Gastroesophageal sphincter (tissue), 4 donors: ENCODE measurements around the gene ABCC9. TPM values are rescaled to one million over a fixed set of nuclear protein-coding genes. Genes with fewer than 3 reads are reported as not detected.
"Not testable (repeated sequence)": the region's sequence is repeated elsewhere in the genome, so short reads cannot be mapped to it uniquely, and the experiment has no call there.

Experiments
- ATAC-seq: fragments of 150-250 bp; one replicate; pipeline ENCODE4 v1.9.1; 2016; ENCODE audit warnings: mild to moderate bottlenecking, moderate library complexity
- H3K27ac ChIP-seq, 4 donors: fragments of 200-600 bp; sonication (generic) in 3 of 4; 1 replicate in 3 of 4; 2 replicates in 1 of 4; pipeline ENCODE4 v1.5.1; 2016 to 2019
- H3K27me3 ChIP-seq: fragments of 200-600 bp; sonication (generic); one replicate; pipeline ENCODE4 v1.5.1; 2019
- H3K36me3 ChIP-seq, 2 donors: fragments of 200-600 bp; sonication (generic); one replicate each; pipeline ENCODE4 v1.5.1; 2019; ENCODE audit warnings: control low read depth in 1 of 2
- H3K4me1 ChIP-seq, 3 donors: fragments of 200-600 bp; sonication (generic); 1 replicate in 2 of 3; 2 replicates in 1 of 3; pipeline ENCODE4 v1.5.1; 2016 to 2019; ENCODE audit warnings: control low read depth in 2 of 3
- H3K4me3 ChIP-seq, 2 donors: fragments of 200-600 bp; sonication (generic); one replicate each; pipeline ENCODE4 v1.5.1; 2019; ENCODE audit warnings: mild to moderate bottlenecking in 1 of 2, moderate library complexity in 1 of 2
- H3K9me3 ChIP-seq, 3 donors: fragments of 200-600 bp; sonication (generic); one replicate each; pipeline ENCODE4 v1.5.1; 2017 to 2019; ENCODE audit warnings: control low read depth in 2 of 3
- EP300 ChIP-seq: sonication (generic); formaldehyde crosslinking; IDR thresholded peaks from one replicate; pipeline ENCODE4 v1.6.1; 2017; ENCODE audit warnings: antibody characterized with exemption, mild to moderate bottlenecking
- POLR2A ChIP-seq, 2 donors: fragments of 450-650 bp; IDR thresholded peaks; one replicate each; pipeline ENCODE4 v1.6.1; 2017; ENCODE audit warnings: antibody characterized with exemption in 2 of 2, mild to moderate bottlenecking in 2 of 2, moderate library complexity in 1 of 2
- POLR2AphosphoS5 ChIP-seq: sonication (generic); formaldehyde crosslinking; IDR thresholded peaks from one replicate; pipeline ENCODE4 v1.6.1; 2017; ENCODE audit warnings: antibody characterized with exemption
- WGBS, 2 donors: methylation state at CpG; one replicate each; pipeline ENCODE4 v1.1.5; 2018; ENCODE audit warnings: low coverage in 1 of 2; 5-methylcytosine and 5-hydroxymethylcytosine counted together
- total RNA-seq, 4 donors: library from RNA; depleted of rRNA; stranded (reverse); fragments of >200 nt; gene quantifications; one replicate each; pipeline ENCODE4 v1.1.0, GENCODE V29; 2016
- TF ChIP-seq, protein P1 (sequence below), 4 experiments: fragments of 200-600 bp in 2 of 4; fragments of 450-650 bp in 2 of 4; sonication (generic) in 1 of 4; IDR thresholded peaks; one replicate each; pipeline ENCODE4 v1.5.1; 2017 to 2019; ENCODE audit warnings: antibody characterized with exemption in 4 of 4, mild to moderate bottlenecking in 2 of 4, moderate library complexity in 2 of 4

The ABCC9 gene
- total RNA-seq, 4 donors from 2014 or later = 61.8 to 105 (median 73.7) TPM

DNA sequence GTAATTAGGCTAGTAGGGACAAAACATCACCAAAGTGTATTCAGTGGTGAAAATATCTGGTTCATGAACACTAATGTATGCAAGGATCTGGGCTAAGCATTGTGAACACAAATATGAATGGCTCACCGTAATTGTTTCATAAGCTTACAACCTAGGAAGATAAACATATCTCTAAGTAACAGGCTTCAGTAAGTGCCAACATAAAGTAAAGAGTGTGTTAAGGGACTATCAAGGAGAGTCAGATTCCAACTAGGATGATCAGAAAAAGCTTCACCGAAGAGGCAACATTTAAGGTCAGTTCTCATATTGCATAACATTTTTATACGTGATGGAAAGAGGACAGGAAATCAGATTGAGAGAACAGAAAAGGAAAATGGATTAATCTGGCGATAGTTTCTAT is 29.4 kb downstream of the ABCC9 start:
- Histone ChIP-seq H3K36me3 (peaks cover 0 to 25% of the 10 kb centered on the region in 2 donors), H3K27me3 (no peaks in the 10 kb centered on the region), H3K27ac (no peak overlapping the region), H3K4me1 (no peaks in the 10 kb centered on the region), H3K9me3 (no peaks in the 10 kb centered on the region), H3K4me3 (no peak overlapping the region)
- TF ChIP-seq EP300 (no peak), POLR2AphosphoS5 (no peak), POLR2A (IDR thresholded peaks at IDR 0.05) (no peak)
- TF ChIP-seq, protein P1, sequence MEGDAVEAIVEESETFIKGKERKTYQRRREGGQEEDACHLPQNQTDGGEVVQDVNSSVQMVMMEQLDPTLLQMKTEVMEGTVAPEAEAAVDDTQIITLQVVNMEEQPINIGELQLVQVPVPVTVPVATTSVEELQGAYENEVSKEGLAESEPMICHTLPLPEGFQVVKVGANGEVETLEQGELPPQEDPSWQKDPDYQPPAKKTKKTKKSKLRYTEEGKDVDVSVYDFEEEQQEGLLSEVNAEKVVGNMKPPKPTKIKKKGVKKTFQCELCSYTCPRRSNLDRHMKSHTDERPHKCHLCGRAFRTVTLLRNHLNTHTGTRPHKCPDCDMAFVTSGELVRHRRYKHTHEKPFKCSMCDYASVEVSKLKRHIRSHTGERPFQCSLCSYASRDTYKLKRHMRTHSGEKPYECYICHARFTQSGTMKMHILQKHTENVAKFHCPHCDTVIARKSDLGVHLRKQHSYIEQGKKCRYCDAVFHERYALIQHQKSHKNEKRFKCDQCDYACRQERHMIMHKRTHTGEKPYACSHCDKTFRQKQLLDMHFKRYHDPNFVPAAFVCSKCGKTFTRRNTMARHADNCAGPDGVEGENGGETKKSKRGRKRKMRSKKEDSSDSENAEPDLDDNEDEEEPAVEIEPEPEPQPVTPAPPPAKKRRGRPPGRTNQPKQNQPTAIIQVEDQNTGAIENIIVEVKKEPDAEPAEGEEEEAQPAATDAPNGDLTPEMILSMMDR (IDR thresholded peaks at IDR 0.05) = no peak
- 78 to 90% methylated on average over 4 of the region's 4 CpGs for WGBS, 2 donors
- no peak for ATAC-seq

- no peak for ATAC-seq
- H3K27ac ChIP-seq = no peak overlapping the region
- no peaks in the 10 kb centered on the region for H3K27me3 ChIP-seq
- no peaks in the 10 kb centered on the region for H3K9me3 ChIP-seq
- no peak for TF ChIP-seq POLR2A (IDR thresholded peaks at IDR 0.05)
- no peak for TF ChIP-seq POLR2AphosphoS5
- no peak for TF ChIP-seq EP300
- TF ChIP-seq, protein P1 (IDR thresholded peaks at IDR 0.05) = no peak
- no peaks in the 10 kb centered on the region for H3K4me1 ChIP-seq
- H3K4me3 ChIP-seq = no peak overlapping the region
- 55 to 71% methylated on average over 6 of the region's 6 CpGs for WGBS, 2 donors
- H3K36me3 ChIP-seq = peaks cover 0 to 32% of the 10 kb centered on the region in 2 donors
Observed at GRCh38 chr12:21910657-21911056, 30.6 kb downstream of the ABCC9 start.

- H3K36me3 ChIP-seq = peaks cover 0 to 41% of the 10 kb centered on the region in 2 donors
- no peaks in the 10 kb centered on the region for H3K27me3 ChIP-seq
- no peaks in the 10 kb centered on the region for H3K4me1 ChIP-seq
- no peak overlapping the region for H3K27ac ChIP-seq
- 79 to 92% methylated on average over 6 of the region's 6 CpGs for WGBS, 2 donors
- TF ChIP-seq POLR2A (IDR thresholded peaks at IDR 0.05) = no peak
- TF ChIP-seq, protein P1 (IDR thresholded peaks at IDR 0.05) = no peak
- ATAC-seq = no peak
- no peak overlapping the region for H3K4me3 ChIP-seq
- no peaks in the 10 kb centered on the region for H3K9me3 ChIP-seq
Observed at GRCh38 chr12:21907948-21908837, 33.0 kb downstream of the ABCC9 start.

- Histone ChIP-seq H3K27ac (no peak overlapping the region), H3K4me1 (no peaks in the 10 kb centered on the region), H3K27me3 (no peaks in the 10 kb centered on the region), H3K9me3 (no peaks in the 10 kb centered on the region), H3K36me3 (peaks cover 0 to 41% of the 10 kb centered on the region in 2 donors), H3K4me3 (no peak overlapping the region)
- 82% methylated on average over 5 of the region's 5 CpGs for WGBS, 2 donors
- no peak for ATAC-seq
- TF ChIP-seq POLR2A (IDR thresholded peaks at IDR 0.05) (no peak), POLR2AphosphoS5 (no peak), EP300 (no peak)
- TF ChIP-seq, protein P1 (IDR thresholded peaks at IDR 0.05) = no peak
Observed at GRCh38 chr12:21906919-21907493, 34.2 kb downstream of the ABCC9 start.

DNA sequence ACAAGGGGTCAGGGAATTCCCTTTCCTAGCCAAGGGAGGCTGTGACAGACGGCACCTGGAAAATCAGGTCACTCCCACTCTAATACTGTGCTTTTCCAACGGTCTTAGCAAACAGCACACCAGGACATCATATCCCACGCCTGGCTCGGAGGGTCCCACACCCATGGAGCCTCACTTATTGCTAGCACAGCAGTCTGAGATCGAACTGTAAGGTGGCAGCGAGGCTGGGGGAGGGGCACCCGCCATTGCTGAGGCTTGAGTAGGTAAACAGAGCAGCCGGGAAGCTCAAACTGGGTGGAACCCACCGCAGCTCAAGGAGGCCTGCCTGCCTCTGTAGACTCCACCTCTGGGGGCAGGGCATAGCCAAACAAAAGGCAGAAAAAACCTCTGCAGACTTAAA is 41.7 kb downstream of the ABCC9 start:
- not testable (repeated sequence) for ATAC-seq, H3K27me3 ChIP-seq

More for the DNA sequence above, 41.7 kb downstream of the ABCC9 start:
- H3K9me3 ChIP-seq, H3K27ac ChIP-seq, H3K4me3 ChIP-seq, H3K36me3 ChIP-seq: not testable (repeated sequence)
- WGBS, 2 donors = 82% methylated on average over 4 of the region's 9 CpGs; no CpG with 5 or more reads in 1 of the 2 donors
- H3K4me1 ChIP-seq = peaks cover 0 to 23% (median 6%) of the 10 kb centered on the region in 3 donors
